Stimulated activated CD4-positive, alpha-beta T cell treated with anti-CD3 and anti-CD28 coated beads, Interleukin-2, amount 100 ng/mL, for 24 hours (primary cell): ENCODE data around the gene CAPZB.
"Not testable (repeated sequence)": the region's sequence is repeated elsewhere in the genome, so short reads cannot be mapped to it uniquely, and the experiment has no call there.

Source experiments
- DNase-seq, 2 donors: peaks; one replicate each; pipeline ENCODE4 v3.0.0-alpha.2; 2020

The CAPZB gene

GRCh38 chr1:19485362-19486187 is at the start of gene CAPZB:
TSS of gene CAPZB (minus strand) at chr1:19485539. CDS start at chr1:19485438, 101 bp downstream.
- DNase-seq: peak; percentile 96 to 97

- no peak for DNase-seq
These were observed 48.9 kb upstream of the CAPZB start for GRCh38 chr1:19534281-19534680.

GRCh38 chr1:19533626-19534025 is 48.3 kb upstream of the CAPZB start:
- DNase-seq: no peak

- no peak for DNase-seq
These were observed 47.2 kb upstream of the CAPZB start for GRCh38 chr1:19532519-19532918.

GRCh38 chr1:19529664-19530063 is 44.3 kb upstream of the CAPZB start:
- DNase-seq: no peak

- DNase-seq: no peak
These were observed 43.1 kb upstream of the CAPZB start for GRCh38 chr1:19528438-19528837.

GRCh38 chr1:19525607-19526545 is 40.5 kb upstream of the CAPZB start:
- DNase-seq: no peak

GRCh38 chr1:19524791-19525190 is 39.5 kb upstream of the CAPZB start:
- no peak for DNase-seq

GRCh38 chr1:19522570-19522969 is 37.2 kb upstream of the CAPZB start:
- DNase-seq: not testable (repeated sequence)

GRCh38 chr1:19521411-19521810 is 36.1 kb upstream of the CAPZB start:
- no peak for DNase-seq

- DNase-seq: no peak
These were observed 31.7 kb upstream of the CAPZB start for GRCh38 chr1:19517017-19517416.

GRCh38 chr1:19515201-19515600 is 29.9 kb upstream of the CAPZB start:
- DNase-seq: no peak

- DNase-seq: no peak
These were observed 29.1 kb upstream of the CAPZB start for GRCh38 chr1:19514391-19514831.

- no peak for DNase-seq
These were observed 27.2 kb upstream of the CAPZB start for GRCh38 chr1:19512545-19512944.

GRCh38 chr1:19511116-19511515 is 25.8 kb upstream of the CAPZB start:
- no peak for DNase-seq

GRCh38 chr1:19509647-19510046 is 24.3 kb upstream of the CAPZB start:
- DNase-seq: not testable (repeated sequence)

- DNase-seq: no peak
These were observed 22.2 kb upstream of the CAPZB start for GRCh38 chr1:19507516-19507915.

GRCh38 chr1:19505693-19506457 is 20.5 kb upstream of the CAPZB start:
- DNase-seq: no peak

GRCh38 chr1:19504796-19505692 is 19.7 kb upstream of the CAPZB start:
- DNase-seq: no peak

- DNase-seq: not testable (repeated sequence)
These were observed 16.9 kb upstream of the CAPZB start for GRCh38 chr1:19502284-19502683.

- not testable (repeated sequence) for DNase-seq
These were observed 14.5 kb upstream of the CAPZB start for GRCh38 chr1:19499887-19500286.

GRCh38 chr1:19497443-19497842 is 12.1 kb upstream of the CAPZB start:
- not testable (repeated sequence) for DNase-seq
